Hindlimb muscle (tissue), 1 donor: ENCODE data around the gene CFAP61. TPM values are rescaled to one million over a fixed set of nuclear protein-coding genes. Genes with fewer than 3 reads are reported as not detected.
"Not testable (repeated sequence)": the region's sequence is repeated elsewhere in the genome, so short reads cannot be mapped to it uniquely, and the experiment has no call there.

Source experiments
- DNase-seq: peaks from one replicate; pipeline ENCODE4 v3.0.0-alpha.2; 2013
- polyA plus RNA-seq: library from polyadenylated mRNA; unstranded; fragments of 120-200 nt; gene quantifications from one replicate; pipeline ENCODE4 v1.2.1, GENCODE V29; 2013; ENCODE audit not compliant: insufficient read length

CFAP61 gene
- polyA plus RNA-seq, 1 donor, result 3.5 TPM

GRCh38 chr20:20089939-20090338 is 37.6 kb downstream of the CFAP61 start:
- DNase-seq, result no peak

- DNase-seq, result no peak
Measured at GRCh38 chr20:20092827-20093226, 40.5 kb downstream of the CFAP61 start.

- no peak for DNase-seq
Measured at GRCh38 chr20:20094410-20094809, 42.1 kb downstream of the CFAP61 start.

GRCh38 chr20:20095114-20095872 is 43.0 kb downstream of the CFAP61 start:
- no peak for DNase-seq

GRCh38 chr20:20096421-20096820 is 44.1 kb downstream of the CFAP61 start:
- DNase-seq, result peak; percentile 59

GRCh38 chr20:20100881-20101280 is 48.5 kb downstream of the CFAP61 start:
- DNase-seq, result no peak

- no peak for DNase-seq
Measured at GRCh38 chr20:20102163-20102562, 49.8 kb downstream of the CFAP61 start.

- DNase-seq, result no peak
Measured at GRCh38 chr20:20102716-20103258, 50.5 kb downstream of the CFAP61 start.

GRCh38 chr20:20103486-20103885 is 51.2 kb downstream of the CFAP61 start:
- no peak for DNase-seq

- not testable (repeated sequence) for DNase-seq
Measured at GRCh38 chr20:20123187-20123586, 70.9 kb downstream of the CFAP61 start.

GRCh38 chr20:20130399-20130798 is 78.1 kb downstream of the CFAP61 start:
- DNase-seq, result no peak

GRCh38 chr20:20134941-20135575 is 82.7 kb downstream of the CFAP61 start:
- no peak for DNase-seq

GRCh38 chr20:20136313-20136712 is 84.0 kb downstream of the CFAP61 start:
- DNase-seq, result no peak

- no peak for DNase-seq
Measured at GRCh38 chr20:20137851-20138250, 85.5 kb downstream of the CFAP61 start.

GRCh38 chr20:20138301-20139064 is 86.2 kb downstream of the CFAP61 start:
- no peak for DNase-seq

- DNase-seq, result no peak
Measured at GRCh38 chr20:20139403-20139802, 87.1 kb downstream of the CFAP61 start.

GRCh38 chr20:20143165-20143564 is 90.8 kb downstream of the CFAP61 start:
- DNase-seq, result no peak

GRCh38 chr20:20143646-20144045 is 91.3 kb downstream of the CFAP61 start:
- DNase-seq, result no peak

- no peak for DNase-seq
Measured at GRCh38 chr20:20148779-20149178, 96.4 kb downstream of the CFAP61 start.

- DNase-seq, result no peak
Measured at GRCh38 chr20:20150241-20150640, 97.9 kb downstream of the CFAP61 start.

- no peak for DNase-seq
Measured at GRCh38 chr20:20160520-20160919, 108.2 kb downstream of the CFAP61 start.

GRCh38 chr20:20161611-20162010 is 109.3 kb downstream of the CFAP61 start:
- DNase-seq, result no peak

GRCh38 chr20:20167698-20168097 is 115.4 kb downstream of the CFAP61 start:
- peak; percentile 16 for DNase-seq
